Left lung (tissue), 10 donors: Measurements from ENCODE around the gene IVNS1ABP. TPM values are rescaled to one million over a fixed set of nuclear protein-coding genes. Genes with fewer than 3 reads are reported as not detected.
A peak's percentile ranks its signal among the peaks of the same experiment; 100 is the strongest.

Experiments used
- ATAC-seq: fragments of 200-7000 bp; cut with Tn5 transposase; one replicate; pipeline ENCODE4 v1.9.1; 2020; ENCODE audit warnings: moderate library complexity
- DNase-seq, 4 donors: peaks; one replicate each; pipeline ENCODE4 v3.0.0-alpha.2; 2013 to 2020
- H3K27ac ChIP-seq, 2 donors: fragments of 200-600 bp; sonication (generic) in 1 of 2; one replicate each; pipeline versions ENCODE4 v1.5.0 to v1.8.0; 2020 to 2021
- H3K27me3 ChIP-seq, 2 donors: fragments of 200-600 bp; sonication (generic) in 1 of 2; one replicate each; pipeline versions ENCODE4 v1.5.0 to v1.8.0; 2020 to 2021
- H3K36me3 ChIP-seq, 2 donors: fragments of 200-600 bp; sonication (generic) in 1 of 2; one replicate each; pipeline versions ENCODE4 v1.5.0 to v1.8.0; 2020 to 2021
- H3K4me1 ChIP-seq, 2 donors: fragments of 200-600 bp; one replicate each; pipeline ENCODE4 v1.8.0; 2021
- H3K4me3 ChIP-seq, 2 donors: fragments of 200-600 bp; sonication (generic) in 1 of 2; one replicate each; pipeline versions ENCODE4 v1.5.0 to v1.8.0; 2020 to 2021; ENCODE audit warnings: mild to moderate bottlenecking in 1 of 2
- H3K9me3 ChIP-seq, 2 donors: fragments of 200-600 bp; sonication (generic) in 1 of 2; one replicate each; pipeline versions ENCODE4 v1.5.0 to v1.8.0; 2020 to 2021
- intact Hi-C, 2 donors: fragments of 100-400 bp; cut with DNase I; formaldehyde crosslinking; loops; one replicate each; pipeline versions ENCODE4 v1.11.2 to v1.14.2; 2022
- polyA plus RNA-seq, 6 donors: library from polyadenylated mRNA; unstranded; fragments of 120-200 nt; gene quantifications; one replicate each; pipeline ENCODE4 v1.2.1, GENCODE V29; 2013; ENCODE audit not compliant: insufficient read length in 6 of 6
- total RNA-seq, 2 donors: library from RNA; stranded (reverse); fragmentation: NEBNext Ultra II Directional; extraction: Animal tissue kit (Norgen Biotek cat#: 25700); gene quantifications; one replicate each; pipeline ENCODE4 v1.2.1, GENCODE V29; 2021
- TF ChIP-seq, protein P1 (sequence below), 2 donors: fragments of 200-600 bp; sonication (generic) in 1 of 2; IDR thresholded peaks; one replicate each; pipeline versions ENCODE4 v1.5.0 to v1.8.0; 2021; ENCODE audit warnings: antibody characterized with exemption in 2 of 2
- donor health status: DM: no; HTN: yes; CAD: no.
- donor health status: DM: no; HTN: no; CAD: no.

Gene IVNS1ABP
- total and polyA plus RNA-seq, 8 donors, result 74.3 to 215 (median 174) TPM

DNA sequence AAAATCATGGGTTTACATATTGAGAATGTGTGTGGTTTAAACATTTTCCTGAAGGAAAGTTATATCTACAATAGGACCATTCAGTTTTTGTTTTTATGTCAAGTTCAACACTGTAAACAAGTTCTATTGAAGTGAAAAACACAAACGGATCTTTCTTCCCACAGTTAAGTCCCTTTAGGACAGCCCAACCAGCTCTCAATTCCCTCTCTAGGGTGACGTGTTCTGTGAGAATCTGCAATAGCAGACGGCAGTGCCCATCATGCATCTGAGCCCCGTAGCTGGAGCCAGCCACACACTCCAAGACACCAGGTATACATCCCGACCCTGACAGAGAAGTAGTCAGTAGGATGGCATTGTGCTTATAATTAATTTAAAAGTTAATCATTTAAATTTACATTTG is 26.3 kb upstream of the IVNS1ABP start:
- H3K36me3 ChIP-seq, result no peaks in the 10 kb centered on the region
- H3K4me1 ChIP-seq, result peaks cover 0 to 42% of the 10 kb centered on the region in 2 donors
- no peaks in the 10 kb centered on the region for H3K9me3 ChIP-seq
- intact Hi-C loops, result no loop called here
- no peak for ATAC-seq
- DNase-seq, result no peak
- TF ChIP-seq, protein P1, sequence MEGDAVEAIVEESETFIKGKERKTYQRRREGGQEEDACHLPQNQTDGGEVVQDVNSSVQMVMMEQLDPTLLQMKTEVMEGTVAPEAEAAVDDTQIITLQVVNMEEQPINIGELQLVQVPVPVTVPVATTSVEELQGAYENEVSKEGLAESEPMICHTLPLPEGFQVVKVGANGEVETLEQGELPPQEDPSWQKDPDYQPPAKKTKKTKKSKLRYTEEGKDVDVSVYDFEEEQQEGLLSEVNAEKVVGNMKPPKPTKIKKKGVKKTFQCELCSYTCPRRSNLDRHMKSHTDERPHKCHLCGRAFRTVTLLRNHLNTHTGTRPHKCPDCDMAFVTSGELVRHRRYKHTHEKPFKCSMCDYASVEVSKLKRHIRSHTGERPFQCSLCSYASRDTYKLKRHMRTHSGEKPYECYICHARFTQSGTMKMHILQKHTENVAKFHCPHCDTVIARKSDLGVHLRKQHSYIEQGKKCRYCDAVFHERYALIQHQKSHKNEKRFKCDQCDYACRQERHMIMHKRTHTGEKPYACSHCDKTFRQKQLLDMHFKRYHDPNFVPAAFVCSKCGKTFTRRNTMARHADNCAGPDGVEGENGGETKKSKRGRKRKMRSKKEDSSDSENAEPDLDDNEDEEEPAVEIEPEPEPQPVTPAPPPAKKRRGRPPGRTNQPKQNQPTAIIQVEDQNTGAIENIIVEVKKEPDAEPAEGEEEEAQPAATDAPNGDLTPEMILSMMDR (IDR thresholded peaks at IDR 0.05), result no peak
- H3K27me3 ChIP-seq, result no peaks in the 10 kb centered on the region
- H3K27ac ChIP-seq, result no peak overlapping the region
- no peak overlapping the region for H3K4me3 ChIP-seq

DNA sequence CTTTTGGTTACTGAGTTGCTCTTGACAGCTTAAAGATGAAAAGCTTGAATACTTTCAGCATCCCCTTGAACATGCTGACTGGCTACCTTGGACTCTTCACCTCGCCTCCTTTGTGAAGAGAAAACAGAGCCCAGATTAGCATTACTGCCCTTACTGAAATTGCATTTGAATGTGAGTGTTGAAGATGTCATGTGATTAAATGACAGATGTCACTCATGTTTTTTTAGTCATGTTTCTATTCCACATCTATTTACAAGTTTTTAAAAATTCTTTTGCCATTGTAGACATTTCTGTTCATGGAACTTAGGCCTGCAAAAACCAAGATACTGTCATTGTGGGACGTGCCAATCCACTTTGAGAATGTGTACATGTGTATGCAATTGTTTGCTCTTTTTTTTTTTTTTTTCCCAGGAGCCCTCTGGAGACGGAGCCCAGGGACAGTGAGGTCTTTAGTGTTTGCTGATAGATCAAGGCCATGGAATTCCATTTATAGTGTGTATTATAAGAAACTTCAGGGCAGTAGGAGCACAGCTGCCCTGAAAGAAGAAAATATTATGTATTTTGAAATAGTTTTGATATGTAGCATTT is 25.7 kb upstream of the IVNS1ABP start:
- intact Hi-C loops, result no loop called here

DNA sequence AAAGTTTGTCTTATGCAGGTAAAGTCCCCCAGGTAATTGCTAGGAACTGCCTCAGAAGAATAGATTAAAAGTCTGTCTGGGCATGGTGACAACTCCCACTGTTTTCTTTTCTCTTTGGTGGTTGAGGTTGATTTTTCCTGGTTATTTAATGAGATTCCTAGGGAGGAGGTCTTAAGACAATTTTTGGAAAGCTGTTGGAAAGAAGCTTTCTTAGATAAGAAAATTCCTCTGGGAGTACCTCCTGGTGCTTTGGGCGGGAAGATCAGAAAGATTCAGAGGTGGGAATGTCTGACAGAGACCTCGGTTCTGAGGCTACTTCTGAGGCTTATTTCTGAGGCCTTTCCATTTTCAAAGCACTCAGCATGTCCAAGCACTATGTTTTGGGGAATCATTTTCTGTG is 25.0 kb upstream of the IVNS1ABP start:
- no peak overlapping the region for H3K4me3 ChIP-seq
- no peak for DNase-seq
- H3K27ac ChIP-seq, result no peak overlapping the region
- intact Hi-C loops, result no loop called here
- no peaks in the 10 kb centered on the region for H3K36me3 ChIP-seq
- TF ChIP-seq, protein P1 (IDR thresholded peaks at IDR 0.05), result no peak
- H3K4me1 ChIP-seq, result peaks cover 7 to 53% of the 10 kb centered on the region in 2 donors
- ATAC-seq, result no peak
- no peaks in the 10 kb centered on the region for H3K27me3 ChIP-seq
- H3K9me3 ChIP-seq, result no peaks in the 10 kb centered on the region

More for the DNA sequence above, 25.7 kb upstream of the IVNS1ABP start:
- Histone ChIP-seq H3K9me3 (no peaks in the 10 kb centered on the region), H3K4me1 (peaks cover 4 to 48% of the 10 kb centered on the region in 2 donors), H3K27me3 (no peaks in the 10 kb centered on the region), H3K4me3 (no peak overlapping the region), H3K36me3 (no peaks in the 10 kb centered on the region), H3K27ac (no peak overlapping the region)
- TF ChIP-seq, protein P1 (IDR thresholded peaks at IDR 0.05), result no peak
- DNase-seq (no peak), ATAC-seq (no peak)

DNA sequence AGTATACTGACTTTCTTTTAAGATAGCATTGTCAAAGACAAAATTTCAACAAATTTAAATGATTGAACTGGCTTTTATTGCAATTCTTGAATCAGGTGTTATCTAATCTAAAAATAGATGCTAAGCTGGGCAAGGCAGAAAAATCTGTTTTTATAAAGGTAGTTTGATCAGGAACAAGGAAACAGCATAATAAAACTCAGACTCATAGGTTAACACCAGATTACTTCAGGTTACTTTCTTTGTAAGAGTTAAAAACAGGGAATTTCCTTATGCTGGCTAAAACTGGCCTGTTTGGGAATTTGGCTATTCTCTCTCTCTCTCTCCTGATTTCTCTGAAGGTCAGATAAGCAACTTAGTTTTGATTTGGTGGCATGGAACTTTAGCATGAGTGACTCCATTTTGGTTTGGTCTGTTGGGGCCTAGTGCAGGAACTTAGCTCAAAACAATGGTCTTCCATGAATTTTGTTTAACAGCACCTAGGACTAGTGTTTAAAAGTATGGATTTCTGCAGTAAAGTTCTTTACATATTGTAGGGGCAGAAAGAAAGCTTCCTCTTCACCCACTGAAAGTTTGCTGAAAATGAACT is 24.2 kb upstream of the IVNS1ABP start:
- TF ChIP-seq, protein P1 (IDR thresholded peaks at IDR 0.05), result no peak
- DNase-seq, result no peak
- no peaks in the 10 kb centered on the region for H3K9me3 ChIP-seq

DNA sequence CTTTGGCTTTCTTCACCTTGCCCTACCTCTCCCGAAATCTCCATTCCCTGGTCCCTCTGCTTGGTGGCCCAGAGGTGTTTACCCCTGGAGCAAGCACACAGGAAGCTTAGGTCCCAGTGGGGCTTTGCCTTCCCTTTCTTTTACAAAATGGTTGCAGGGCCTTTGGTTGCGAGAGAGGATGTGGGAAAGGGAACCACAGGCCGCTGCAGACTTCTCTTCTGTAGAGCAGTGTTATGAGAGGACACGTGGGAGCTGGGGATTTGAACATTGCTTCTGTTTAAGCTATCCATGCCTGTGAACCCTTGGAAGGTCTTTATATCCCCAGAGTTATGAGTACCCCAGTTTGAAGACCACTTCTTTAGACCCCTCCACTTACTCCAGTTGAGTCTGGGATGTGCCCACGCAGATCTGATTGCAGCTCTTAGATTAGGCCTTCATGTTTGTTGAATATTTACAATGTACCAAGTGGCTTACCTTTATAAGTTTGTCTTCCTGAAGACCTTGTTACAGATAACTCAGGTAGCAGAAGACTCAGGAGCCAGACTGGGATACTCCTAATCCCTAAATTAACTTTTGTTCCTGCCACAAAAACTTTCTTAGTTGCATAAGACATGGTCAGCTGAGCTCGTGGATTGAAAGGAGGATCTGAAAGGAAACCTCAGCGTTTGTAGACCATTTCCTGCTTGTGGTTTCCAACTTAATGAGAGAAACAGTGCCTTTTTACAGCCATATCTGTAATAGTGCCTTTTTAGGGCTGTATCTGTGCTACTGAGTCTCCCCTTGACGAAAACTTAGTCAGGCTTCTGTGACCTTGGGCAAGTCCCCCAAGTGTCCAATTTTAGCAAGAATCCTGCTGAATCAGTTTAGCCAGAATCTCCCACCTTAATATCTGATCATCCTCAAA is 21.9 kb upstream of the IVNS1ABP start:
- H3K4me3 ChIP-seq, result no peak overlapping the region
- H3K4me1 ChIP-seq, result peaks cover 7 to 42% of the 10 kb centered on the region in 2 donors
- H3K36me3 ChIP-seq, result no peaks in the 10 kb centered on the region
- TF ChIP-seq, protein P1 (IDR thresholded peaks at IDR 0.05), result no peak
- intact Hi-C loops, result no loop called here
- H3K27me3 ChIP-seq, result no peaks in the 10 kb centered on the region
- peak overlapping the region; percentile 58 to 90 for H3K27ac ChIP-seq
- H3K9me3 ChIP-seq, result no peaks in the 10 kb centered on the region
- DNase-seq (peak in 1 of 4 donors; percentile 64), ATAC-seq (peak; percentile 81)

More for the DNA sequence above, 24.2 kb upstream of the IVNS1ABP start:
- intact Hi-C loops, result no loop called here
- Histone ChIP-seq H3K27me3 (no peaks in the 10 kb centered on the region), H3K4me3 (no peak overlapping the region), H3K4me1 (peaks cover 7 to 51% of the 10 kb centered on the region in 2 donors), H3K36me3 (no peaks in the 10 kb centered on the region), H3K27ac (no peak overlapping the region)
- no peak for ATAC-seq
